GM12874 (cell line): ENCODE data around the gene AKT3.

Experiments
- TF ChIP-seq, protein P1 (sequence below): IDR thresholded peaks from 2 replicates; pipeline ENCODE4 v1.5.1; 2011; ENCODE audit warnings: low read depth, mild to moderate bottlenecking, control low read depth, low read length, moderate library complexity; ENCODE audit not compliant: insufficient read depth

Gene AKT3

DNA sequence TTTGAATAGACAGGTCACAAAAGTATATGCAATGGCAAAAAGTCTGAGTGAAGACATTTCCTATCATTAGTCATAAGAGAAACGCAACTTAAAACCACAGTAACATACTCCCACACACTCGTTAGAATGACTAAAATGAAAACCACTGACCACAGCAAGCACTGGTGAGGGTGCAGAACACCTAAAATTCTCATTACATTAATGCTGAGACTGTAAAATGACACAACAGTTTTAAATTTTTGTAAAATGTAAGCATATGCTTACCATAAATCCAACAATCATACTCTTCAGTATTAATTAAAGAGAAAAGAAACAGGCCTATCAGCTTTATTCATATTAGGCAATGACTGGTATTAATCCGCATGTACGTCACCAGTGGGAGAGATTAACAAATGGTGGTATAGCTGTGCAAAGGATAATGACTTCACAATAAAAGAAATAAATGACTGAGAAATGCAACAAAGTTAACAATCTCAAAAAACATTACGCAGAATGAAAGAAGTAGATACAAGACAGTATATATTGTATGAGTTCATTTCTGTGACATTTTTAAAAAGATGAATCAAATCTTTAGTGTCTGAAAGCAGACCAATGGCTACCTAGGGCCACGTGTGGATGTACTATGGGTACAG is 253.5 kb downstream of the AKT3 start:
- TF ChIP-seq, protein P1, sequence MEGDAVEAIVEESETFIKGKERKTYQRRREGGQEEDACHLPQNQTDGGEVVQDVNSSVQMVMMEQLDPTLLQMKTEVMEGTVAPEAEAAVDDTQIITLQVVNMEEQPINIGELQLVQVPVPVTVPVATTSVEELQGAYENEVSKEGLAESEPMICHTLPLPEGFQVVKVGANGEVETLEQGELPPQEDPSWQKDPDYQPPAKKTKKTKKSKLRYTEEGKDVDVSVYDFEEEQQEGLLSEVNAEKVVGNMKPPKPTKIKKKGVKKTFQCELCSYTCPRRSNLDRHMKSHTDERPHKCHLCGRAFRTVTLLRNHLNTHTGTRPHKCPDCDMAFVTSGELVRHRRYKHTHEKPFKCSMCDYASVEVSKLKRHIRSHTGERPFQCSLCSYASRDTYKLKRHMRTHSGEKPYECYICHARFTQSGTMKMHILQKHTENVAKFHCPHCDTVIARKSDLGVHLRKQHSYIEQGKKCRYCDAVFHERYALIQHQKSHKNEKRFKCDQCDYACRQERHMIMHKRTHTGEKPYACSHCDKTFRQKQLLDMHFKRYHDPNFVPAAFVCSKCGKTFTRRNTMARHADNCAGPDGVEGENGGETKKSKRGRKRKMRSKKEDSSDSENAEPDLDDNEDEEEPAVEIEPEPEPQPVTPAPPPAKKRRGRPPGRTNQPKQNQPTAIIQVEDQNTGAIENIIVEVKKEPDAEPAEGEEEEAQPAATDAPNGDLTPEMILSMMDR = no peak

DNA sequence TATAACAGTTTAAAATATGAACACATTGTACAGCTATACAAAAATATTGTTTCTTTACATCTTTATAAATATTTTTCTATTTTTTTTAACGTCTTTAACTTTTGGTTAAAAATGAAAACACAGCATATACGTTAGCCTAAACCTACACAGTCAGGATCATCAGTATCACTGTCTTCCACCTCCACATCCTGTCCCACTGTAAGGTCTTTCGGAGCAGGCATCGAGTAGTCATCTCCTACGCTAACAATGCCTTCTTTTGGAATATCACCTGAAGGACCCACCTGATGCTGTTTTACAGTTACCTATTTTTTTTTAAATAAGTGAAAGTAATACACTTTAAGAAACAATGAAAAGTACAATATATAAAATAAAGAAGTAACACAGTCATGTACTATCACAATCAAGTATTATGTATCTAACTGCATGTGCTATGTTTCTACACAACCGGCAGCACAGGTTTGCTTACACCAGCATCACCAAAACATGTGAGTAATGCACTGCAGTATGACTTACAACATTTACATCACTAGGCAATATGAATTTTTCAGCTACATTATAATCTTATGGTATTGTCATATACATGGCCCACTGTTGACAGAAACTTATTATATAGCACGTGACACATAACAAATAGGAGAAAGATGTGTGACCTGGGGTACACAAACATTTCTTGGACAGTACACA is 254.4 kb downstream of the AKT3 start:
- TF ChIP-seq, protein P1 = no peak

DNA sequence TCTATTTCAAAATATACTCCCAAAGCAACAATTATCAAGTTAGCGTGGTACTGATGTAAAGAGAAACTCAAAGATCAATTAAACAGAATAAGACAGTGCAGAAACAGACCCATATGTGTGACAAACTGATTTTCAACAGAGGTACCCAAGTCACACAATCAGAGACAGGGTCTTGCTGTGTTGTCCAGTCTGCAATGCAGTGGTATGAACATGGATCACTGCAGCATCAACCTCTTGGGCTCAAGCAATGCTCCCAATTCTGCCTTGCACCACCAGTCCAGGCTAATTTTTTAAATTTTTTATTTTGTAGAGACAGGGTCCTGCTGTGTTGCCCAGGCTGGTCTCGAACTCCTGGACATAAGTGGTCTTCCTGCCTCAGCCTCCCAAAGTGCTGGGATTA is 255.6 kb downstream of the AKT3 start:
- TF ChIP-seq, protein P1 = no peak

DNA sequence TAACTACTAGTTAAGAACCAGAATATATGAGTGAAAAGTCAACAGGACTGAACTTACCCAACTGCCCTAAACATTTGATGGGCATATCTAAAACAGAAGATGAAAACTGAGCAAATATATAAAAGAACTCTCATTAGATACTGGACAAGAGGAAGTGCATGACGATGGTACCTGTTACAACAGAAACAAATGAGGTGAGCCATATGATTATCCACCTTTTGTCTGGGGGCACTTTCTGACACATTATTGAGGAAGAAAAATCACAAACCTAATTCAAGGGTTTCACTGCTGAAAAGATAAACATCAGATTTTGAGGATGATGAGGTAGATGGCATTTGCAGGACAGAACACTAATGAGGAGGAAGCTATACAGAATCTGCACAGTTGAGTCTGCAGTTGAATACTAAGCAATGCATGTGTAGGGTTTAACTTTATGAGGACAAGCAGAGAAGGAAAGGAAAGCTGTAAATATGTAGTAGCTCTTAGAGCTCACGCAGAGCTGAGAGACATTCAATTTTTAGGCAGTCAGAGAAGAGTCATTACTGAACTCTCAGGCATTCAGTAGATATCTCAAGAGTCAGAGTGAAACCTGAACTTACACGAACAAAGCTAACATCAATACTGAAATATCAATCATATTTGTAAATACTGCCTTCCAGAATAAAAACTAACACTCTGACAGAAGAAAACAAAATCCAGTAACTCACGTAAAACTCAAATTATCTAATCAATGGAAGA is 262.1 kb downstream of the AKT3 start:
- TF ChIP-seq, protein P1 = no peak

DNA sequence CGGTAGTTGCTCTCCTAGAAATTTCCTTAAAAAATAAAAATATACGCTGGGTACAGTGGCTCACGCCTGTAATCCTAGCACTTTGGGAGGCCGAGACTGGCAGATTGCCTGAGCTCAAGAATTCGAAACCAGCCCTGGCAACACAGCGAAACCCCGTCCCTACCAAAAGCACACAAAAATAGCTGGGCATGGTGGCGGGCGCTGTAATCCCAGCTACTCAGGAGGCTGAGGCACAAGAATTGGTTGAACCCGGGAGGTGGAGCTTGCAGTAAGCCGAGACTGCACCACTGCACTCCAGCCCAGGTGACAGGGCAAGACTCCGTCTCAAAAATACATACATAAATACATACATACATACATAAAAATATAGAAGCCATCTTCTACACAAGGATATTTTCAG is 262.8 kb downstream of the AKT3 start:
- TF ChIP-seq, protein P1 = no peak

DNA sequence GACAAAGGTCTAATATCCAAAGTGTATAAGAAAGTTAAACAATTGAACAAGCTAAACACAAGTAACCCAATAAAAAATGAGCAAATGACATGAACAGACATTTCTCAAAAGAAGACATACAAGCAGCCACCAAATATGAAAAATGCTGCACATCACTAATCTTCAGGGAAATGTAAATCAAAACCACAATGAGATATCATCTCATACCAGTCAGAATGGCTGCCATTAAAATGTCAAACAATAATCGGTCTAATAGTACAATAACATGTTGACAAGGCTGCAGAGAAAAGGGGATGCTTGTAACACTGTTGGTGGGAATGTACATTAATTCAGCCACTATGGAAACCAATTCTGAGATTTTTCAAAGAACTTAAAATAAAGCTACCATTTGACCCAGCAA is 264.1 kb downstream of the AKT3 start:
- TF ChIP-seq, protein P1 = no peak

DNA sequence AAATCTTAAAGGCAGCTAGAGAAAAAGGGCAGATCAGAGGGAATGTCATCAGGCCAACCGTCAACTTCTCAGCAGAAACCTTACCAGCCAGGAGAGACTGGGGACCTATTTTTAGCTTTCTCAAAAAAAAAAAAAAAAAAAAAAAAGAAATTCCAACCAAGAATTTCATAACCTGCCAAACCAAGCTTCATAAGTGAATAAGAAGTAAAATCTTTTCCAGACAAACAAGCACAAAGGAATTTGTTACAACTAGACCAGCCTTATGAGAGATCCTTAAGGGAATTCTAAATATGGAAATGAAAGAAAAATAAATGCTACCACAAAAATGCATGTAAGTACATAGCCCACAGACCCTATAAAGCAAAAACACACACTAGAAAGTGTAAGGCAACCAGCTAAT is 267.7 kb downstream of the AKT3 start:
- TF ChIP-seq, protein P1 = no peak
